Breast epithelium (tissue), 3 donors: ENCODE results near the gene RTL10.

ENCODE experiments used
- CTCF ChIP-seq, 3 donors: fragments of 450-650 bp; IDR thresholded peaks; one replicate each; pipeline ENCODE4 v1.5.1; 2016 to 2017; ENCODE audit warnings: antibody characterized with exemption in 3 of 3, mild to moderate bottlenecking in 3 of 3, moderate library complexity in 3 of 3
- POLR2A ChIP-seq: fragments of 450-650 bp; IDR thresholded peaks from one replicate; pipeline ENCODE4 v1.6.1; 2016; ENCODE audit warnings: antibody characterized with exemption, mild to moderate bottlenecking, moderate library complexity
- POLR2AphosphoS5 ChIP-seq, 3 donors: sonication (generic); formaldehyde crosslinking; IDR thresholded peaks; one replicate each; pipeline ENCODE4 v1.6.1; 2017; ENCODE audit warnings: antibody characterized with exemption in 3 of 3

GRCh38 chr22:19879992-19880785 is 25.5 kb upstream of the RTL10 start:
- TF ChIP-seq CTCF (IDR thresholded peaks at IDR 0.05) (no peak), POLR2AphosphoS5 (IDR thresholded peaks at IDR 0.05) (no peak), POLR2A (no peak)
